ENCODE measurements around the gene ZNF555.
"Not testable (repeated sequence)": the region's sequence is repeated elsewhere in the genome, so short reads cannot be mapped to it uniquely, and the experiment has no call there.

DNA sequence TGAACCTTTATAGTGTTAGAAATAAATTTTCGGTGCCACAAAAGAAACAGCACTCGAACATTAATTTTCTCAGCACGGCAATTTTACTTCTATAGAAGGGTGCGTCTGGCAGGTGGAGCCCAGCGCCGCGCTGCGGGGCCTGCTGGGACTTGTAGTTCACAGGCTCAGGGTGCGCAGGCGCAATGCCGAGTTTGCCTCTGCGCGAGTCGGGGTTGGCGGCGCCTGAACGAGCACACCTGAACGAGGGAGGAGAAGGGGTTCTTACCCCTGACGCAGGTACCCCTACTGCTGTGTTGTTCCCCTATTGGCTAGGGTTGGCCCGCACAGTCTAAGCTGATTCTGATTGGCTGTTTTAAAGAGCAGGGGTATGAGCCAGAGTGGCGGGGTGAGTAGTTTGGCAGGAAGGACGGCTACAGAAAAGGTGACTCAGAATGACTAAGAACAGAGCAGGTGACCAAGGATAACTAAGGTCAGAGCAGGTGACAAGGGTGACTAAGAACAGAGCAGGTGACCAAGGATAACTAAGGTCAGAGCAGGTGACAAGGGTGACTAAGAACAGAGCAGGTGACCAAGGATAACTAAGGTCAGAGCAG, 23.9 kb upstream of the ZNF555 start:
- not testable (repeated sequence) for TF ChIP-seq CTCF (IDR thresholded peaks at IDR 0.05); POLR2AphosphoS5 (IDR thresholded peaks at IDR 0.05); POLR2A (IDR thresholded peaks at IDR 0.05; ENCODE audit: low read depth)

Measured in esophagus muscularis mucosa (tissue), 3 donors.